NCI-H2081 (cell line): ENCODE data around the gene ZNF143.

Experiments used
- DNase-seq, 2 experiments: peaks; one replicate each; lab custom pipeline; 2025; lab: John Stamatoyannopoulos, UW

Gene ZNF143

GRCh38 chr11:9575260-9576240, 114.7 kb downstream of the ZNF143 start:
- peak; percentile 62 to 78 for DNase-seq

GRCh38 chr11:9576701-9577381, 116.0 kb downstream of the ZNF143 start:
- DNase-seq = no peak

- no peak for DNase-seq
Measured at GRCh38 chr11:9577556-9577955, 116.7 kb downstream of the ZNF143 start.
